SK-N-DZ (cell line): ENCODE data around the gene XCR1.

Experiments used
- DNase-seq: peaks from one replicate; pipeline ENCODE4 v3.0.0-alpha.2; 2015; ENCODE audit warnings: low spot score

Gene XCR1

GRCh38 chr3:45984331-45985312, 42.7 kb downstream of the XCR1 start:
- DNase-seq, result no peak

GRCh38 chr3:45983770-45984169, 43.5 kb downstream of the XCR1 start:
- no peak for DNase-seq

GRCh38 chr3:45981346-45982074, 45.8 kb downstream of the XCR1 start:
- no peak for DNase-seq

GRCh38 chr3:45980819-45981218, 46.5 kb downstream of the XCR1 start:
- DNase-seq, result no peak

GRCh38 chr3:45980229-45980813, 47.0 kb downstream of the XCR1 start:
- no peak for DNase-seq

GRCh38 chr3:45979378-45979777, 47.9 kb downstream of the XCR1 start:
- DNase-seq, result no peak

- no peak for DNase-seq
Measured at GRCh38 chr3:45978006-45978761, 49.1 kb downstream of the XCR1 start.

GRCh38 chr3:45976191-45977091, 50.8 kb downstream of the XCR1 start:
- DNase-seq, result no peak

- no peak for DNase-seq
Measured at GRCh38 chr3:45975686-45976085, 51.6 kb downstream of the XCR1 start.

- no peak for DNase-seq
Measured at GRCh38 chr3:45974686-45975085, 52.6 kb downstream of the XCR1 start.

- DNase-seq, result no peak
Measured at GRCh38 chr3:45972534-45973402, 54.5 kb downstream of the XCR1 start.

GRCh38 chr3:45969953-45970352, 57.3 kb downstream of the XCR1 start:
- DNase-seq, result no peak

- DNase-seq, result no peak
Measured at GRCh38 chr3:45969116-45969515, 58.2 kb downstream of the XCR1 start.

GRCh38 chr3:45968706-45969105, 58.6 kb downstream of the XCR1 start:
- DNase-seq, result no peak

GRCh38 chr3:45968149-45968548, 59.1 kb downstream of the XCR1 start:
- no peak for DNase-seq

GRCh38 chr3:45967724-45968123, 59.6 kb downstream of the XCR1 start:
- DNase-seq, result no peak
